ENCODE measurements around the gene POLE. TPM values are rescaled to one million over a fixed set of nuclear protein-coding genes. Genes with fewer than 3 reads are reported as not detected.
A peak's percentile ranks its signal among the peaks of the same experiment; 100 is the strongest.

POLE gene
- total and polyA plus RNA-seq, 9 of the 15 experiments (the other 6 are each of a cell fraction or from before 2014, with no cell fraction given): 2.4 to 154 (median 49.6) TPM

GRCh38 chr12:132710405-132711079 is 23.4 kb upstream of the POLE start, which contains the start of gene PGAM5 (continued):
- TF ChIP-seq ZNF639 (CRISPR knock-in tag; conservative IDR thresholded peaks at IDR 0.05 in 1 of 2, IDR thresholded peaks at IDR 0.05 in 1 of 2) (peak in 1 of 2 experiments; percentile 90; a peak in 2 of 4 replicates), PATZ1 (CRISPR knock-in tag; IDR thresholded peaks at IDR 0.05; ENCODE audit: borderline replicate concordance) (no peak), TBP (optimal IDR thresholded peaks at IDR 0.05; ENCODE audit: low read depth, low read length) (no peak), ZNF263 (CRISPR knock-in tag; IDR thresholded peaks at IDR 0.05; ENCODE audit: borderline replicate concordance) (peak; percentile 54; the same call in 1 of the 2 replicates), SMAD4 (CRISPR knock-in tag; conservative IDR thresholded peaks at IDR 0.05) (no peak), REST (IDR thresholded peaks at IDR 0.05; ENCODE audit: borderline replicate concordance) (peak; percentile 5; the same call in 1 of the 2 replicates), REST (CRISPR knock-in tag; IDR thresholded peaks at IDR 0.05; ENCODE audit: low read depth) (peak; percentile 67; the same call in 1 of the 2 replicates), ZNF217 (CRISPR knock-in tag; IDR thresholded peaks at IDR 0.05) (no peak), ZNF518B (CRISPR knock-in tag; IDR thresholded peaks at IDR 0.05) (no peak), CXXC5 (CRISPR knock-in tag; IDR thresholded peaks at IDR 0.05) (peak; percentile 96)
